WTC11 (cell line): ENCODE measurements around the gene CACNA1A. TPM values are rescaled to one million over a fixed set of nuclear protein-coding genes. Genes with fewer than 3 reads are reported as not detected.

Experiments used
- ATAC-seq: fragments of 200-7000 bp; cut with Tn5 transposase; 2 replicates; pipeline ENCODE4 v1.10.0; 2021; ENCODE audit warnings: mild to moderate bottlenecking, moderate library complexity
- CTCF ChIA-PET: fragments of 300-600 bp; sonication (Branson Sonifier 250); formaldehyde crosslinking; loops from one replicate; lab custom pipeline; 2021; ENCODE audit warnings: antibody characterized with exemption; lab: Charles Lee
- POLR2A ChIA-PET: fragments of 350-600 bp; sonication (Branson Sonifier 250); formaldehyde crosslinking; loops from one replicate; lab custom pipeline; 2021; ENCODE audit warnings: antibody characterized with exemption; lab: Charles Lee
- DNase-seq: peaks from one replicate; pipeline ENCODE4 v3.0.0; 2021; ENCODE audit warnings: low spot score
- H3K27ac Mint-ChIP-seq: 2 replicates; pipeline ENCODE4 v1.8.0; 2021; ENCODE audit warnings: mixed read lengths
- H3K27me3 Mint-ChIP-seq: 2 replicates; pipeline ENCODE4 v1.8.0; 2021; ENCODE audit warnings: low read depth, mild to moderate bottlenecking, moderate library complexity, mixed read lengths
- H3K36me3 Mint-ChIP-seq: 2 replicates; pipeline ENCODE4 v1.8.0; 2021; ENCODE audit warnings: mixed read lengths
- H3K4me1 Mint-ChIP-seq: 2 replicates; pipeline ENCODE4 v1.8.0; 2022; ENCODE audit warnings: mixed read lengths
- H3K4me3 Mint-ChIP-seq: 2 replicates; pipeline ENCODE4 v1.8.0; 2021; ENCODE audit warnings: mild to moderate bottlenecking, moderate library complexity, mixed read lengths
- H3K9me3 Mint-ChIP-seq: 2 replicates; pipeline ENCODE4 v1.8.0; 2021; ENCODE audit warnings: mixed read lengths
- GABPB1 ChIP-seq: sonication (generic); formaldehyde crosslinking; IDR thresholded peaks from 2 replicates; pipeline ENCODE4 v1.8.1; 2023; ENCODE audit warnings: mild to moderate bottlenecking, missing genetic modification reagents
- IRF2 ChIP-seq: sonication (generic); formaldehyde crosslinking; IDR thresholded peaks from 2 replicates; pipeline ENCODE4 v1.8.0; 2022; ENCODE audit warnings: low read depth, missing genetic modification reagents, borderline replicate concordance
- MAX ChIP-seq: sonication (generic); formaldehyde crosslinking; IDR thresholded peaks from 2 replicates; pipeline ENCODE4 v1.8.0; 2022; ENCODE audit warnings: mild to moderate bottlenecking, missing genetic modification reagents
- NR3C1 ChIP-seq: sonication (generic); formaldehyde crosslinking; conservative IDR thresholded peaks from 2 replicates; pipeline ENCODE4 v1.8.1; 2023; ENCODE audit warnings: low read depth, mild to moderate bottlenecking, missing genetic modification reagents
- SMAD4 ChIP-seq: sonication (generic); formaldehyde crosslinking; IDR thresholded peaks from 2 replicates; pipeline ENCODE4 v1.8.0; 2022; ENCODE audit warnings: mild to moderate bottlenecking, missing genetic modification reagents
- SOX15 ChIP-seq: fragments of 250-450 bp; sonication (Bioruptor Pico); IDR thresholded peaks from 2 replicates; pipeline ENCODE4 v1.9.0; 2021; ENCODE audit warnings: mild to moderate bottlenecking
- STAT6 ChIP-seq: sonication (generic); formaldehyde crosslinking; conservative IDR thresholded peaks from 2 replicates; pipeline ENCODE4 v1.8.1; 2023; ENCODE audit warnings: mild to moderate bottlenecking, low read depth, missing genetic modification reagents, moderate library complexity
- TP53 ChIP-seq: sonication (generic); formaldehyde crosslinking; IDR thresholded peaks from 2 replicates; pipeline ENCODE4 v1.8.1; 2023; ENCODE audit warnings: mild to moderate bottlenecking, missing genetic modification reagents
- ZNF263 ChIP-seq: sonication (generic); formaldehyde crosslinking; IDR thresholded peaks from 2 replicates; pipeline ENCODE4 v1.8.1; 2022; ENCODE audit warnings: low read depth, mild to moderate bottlenecking, moderate library complexity, missing genetic modification reagents
- ZNF423 ChIP-seq: fragments of 250-450 bp; sonication (Bioruptor Pico); IDR thresholded peaks from 2 replicates; pipeline ENCODE4 v2.1.2; 2022; ENCODE audit warnings: mild to moderate bottlenecking, moderate library complexity
- total RNA-seq: library from RNA; stranded (reverse); gene quantifications from 3 replicates; pipeline ENCODE4 v1.2.3, GENCODE V29; 2021
- TF ChIP-seq, protein P1 (sequence below): sonication (generic); formaldehyde crosslinking; IDR thresholded peaks from 2 replicates; pipeline ENCODE4 v1.8.1; 2022; ENCODE audit warnings: mild to moderate bottlenecking, moderate library complexity, missing genetic modification reagents

The CACNA1A gene
- total RNA-seq, 1 experiment from 2014 or later, result 28.9 TPM

- DNase-seq, result peak; percentile 41
- no peaks in the 10 kb centered on the region for H3K27me3 Mint-ChIP-seq
- ChIA-PET POLR2A (no interaction called here), CTCF (interaction anchor here (0.6 to 3.5 kb wide), 3 partner anchors 14 to 696 kb away, joined by 3 to 37 read pairs (median 3); no protein-coding TSS in a partner anchor)
- 0 out of 2 replicates have a peak, but pooled peaks cover 2% of the 10 kb centered on the region for H3K4me1 Mint-ChIP-seq
- H3K4me3 Mint-ChIP-seq, result no peak overlapping the region
- TF ChIP-seq SOX15 (CRISPR knock-in tag) (no peak), IRF2 (CRISPR knock-in tag) (no peak), STAT6 (CRISPR knock-in tag) (no peak), ZNF423 (CRISPR knock-in tag) (no peak)
- no peak overlapping the region for H3K27ac Mint-ChIP-seq
- H3K36me3 Mint-ChIP-seq, result no peaks in the 10 kb centered on the region
- peak; percentile 54 for ATAC-seq
- no peaks in the 10 kb centered on the region for H3K9me3 Mint-ChIP-seq
Measured at GRCh38 chr19:13209484-13210338, 296.6 kb downstream of the CACNA1A start.

- Mint-ChIP-seq H3K4me1 (0 out of 2 replicates have a peak, but pooled peaks cover 2% of the 10 kb centered on the region), H3K27me3 (no peaks in the 10 kb centered on the region), H3K27ac (no peak overlapping the region), H3K4me3 (no peak overlapping the region), H3K36me3 (no peaks in the 10 kb centered on the region), H3K9me3 (no peaks in the 10 kb centered on the region)
- ChIA-PET POLR2A (no interaction called here), CTCF (interaction anchor here (0.7 to 3.5 kb wide), 2 partner anchors 13 kb away, joined by 3 to 37 read pairs; no protein-coding TSS in a partner anchor)
- no peak for DNase-seq
- TF ChIP-seq, protein P1, sequence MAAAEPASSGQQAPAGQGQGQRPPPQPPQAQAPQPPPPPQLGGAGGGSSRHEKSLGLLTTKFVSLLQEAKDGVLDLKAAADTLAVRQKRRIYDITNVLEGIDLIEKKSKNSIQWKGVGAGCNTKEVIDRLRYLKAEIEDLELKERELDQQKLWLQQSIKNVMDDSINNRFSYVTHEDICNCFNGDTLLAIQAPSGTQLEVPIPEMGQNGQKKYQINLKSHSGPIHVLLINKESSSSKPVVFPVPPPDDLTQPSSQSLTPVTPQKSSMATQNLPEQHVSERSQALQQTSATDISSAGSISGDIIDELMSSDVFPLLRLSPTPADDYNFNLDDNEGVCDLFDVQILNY, result no peak
- TF ChIP-seq MAX, result peak; percentile 31; the same call in 1 of the 2 replicates
- peak; percentile 4; the same call in 1 of the 2 replicates for ATAC-seq
Measured at GRCh38 chr19:13208672-13209483, 297.4 kb downstream of the CACNA1A start.

DNA sequence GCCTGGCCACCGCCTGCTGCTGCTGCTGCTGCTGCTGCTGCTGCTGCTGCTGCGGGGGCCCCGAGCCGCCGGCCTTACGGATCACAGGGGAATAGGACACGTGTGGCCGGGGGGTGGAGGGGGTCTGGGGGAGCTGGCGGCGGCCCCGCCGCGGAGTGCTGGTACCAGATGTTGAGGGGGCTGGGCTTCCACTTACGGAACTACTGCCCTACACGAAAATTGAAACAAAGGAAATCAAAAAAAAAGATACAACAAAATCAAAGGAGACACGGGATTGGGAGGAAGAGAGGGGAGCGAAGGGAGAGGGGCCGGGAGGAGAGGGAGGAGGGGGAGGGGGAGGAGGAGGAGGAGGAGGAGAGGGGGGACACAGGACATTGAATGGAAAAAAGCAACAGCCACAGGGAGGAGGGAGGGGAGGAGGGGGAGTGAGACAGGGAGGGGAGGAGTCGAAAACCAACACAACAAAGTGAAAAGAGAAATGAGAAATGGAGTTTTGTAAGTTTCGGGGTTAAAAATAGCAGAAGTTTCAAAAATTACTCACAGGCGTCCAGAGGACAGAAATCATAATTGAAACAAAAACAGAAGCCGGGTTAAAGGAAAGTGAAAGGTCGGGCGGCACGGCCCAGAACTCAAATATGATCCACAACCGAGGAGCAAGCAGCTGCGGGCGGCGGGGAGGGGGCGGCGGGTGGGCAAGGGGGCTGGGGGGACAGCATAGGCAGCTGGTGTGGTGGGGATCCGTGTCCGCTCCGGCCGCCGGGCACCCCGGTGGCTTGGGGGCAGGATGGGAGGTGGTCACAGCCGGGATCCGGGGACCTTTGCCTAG is 298.2 kb downstream of the CACNA1A start:
- H3K4me1 Mint-ChIP-seq, result 0 out of 2 replicates have a peak, but pooled peaks cover 2% of the 10 kb centered on the region
- ChIA-PET POLR2A (no interaction called here), CTCF (interaction anchor here (0.7 kb wide), 1 partner anchor 12 kb away, joined by 3 read pairs; no protein-coding TSS in a partner anchor)
- H3K4me3 Mint-ChIP-seq, result no peak overlapping the region
- TF ChIP-seq SMAD4 (no peak), TP53 (CRISPR knock-in tag) (no peak), GABPB1 (no peak), NR3C1 (no peak), ZNF263 (CRISPR knock-in tag) (peak; percentile 67; the same call in 1 of the 2 replicates)
- no peak overlapping the region for H3K27ac Mint-ChIP-seq
- ATAC-seq (no peak), DNase-seq (no peak)
- no peaks in the 10 kb centered on the region for H3K27me3 Mint-ChIP-seq
- H3K9me3 Mint-ChIP-seq, result no peaks in the 10 kb centered on the region
- H3K36me3 Mint-ChIP-seq, result no peaks in the 10 kb centered on the region
